GM12892 (cell line): ENCODE measurements around the gene TMEM213.

Experiments used
- POLR2A ChIP-seq: IDR thresholded peaks from 2 replicates; pipeline ENCODE4 v1.6.1; 2011; ENCODE audit warnings: low read depth, low read length, control low read depth
- POLR2AphosphoS5 ChIP-seq: IDR thresholded peaks from 2 replicates; pipeline ENCODE4 v1.6.1; 2011; ENCODE audit warnings: low read depth, low read length, control low read depth
- TAF1 ChIP-seq: IDR thresholded peaks from 2 replicates; pipeline ENCODE4 v1.6.1; 2011; ENCODE audit warnings: low read depth, mild to moderate bottlenecking, control low read depth, low read length, borderline replicate concordance

DNA sequence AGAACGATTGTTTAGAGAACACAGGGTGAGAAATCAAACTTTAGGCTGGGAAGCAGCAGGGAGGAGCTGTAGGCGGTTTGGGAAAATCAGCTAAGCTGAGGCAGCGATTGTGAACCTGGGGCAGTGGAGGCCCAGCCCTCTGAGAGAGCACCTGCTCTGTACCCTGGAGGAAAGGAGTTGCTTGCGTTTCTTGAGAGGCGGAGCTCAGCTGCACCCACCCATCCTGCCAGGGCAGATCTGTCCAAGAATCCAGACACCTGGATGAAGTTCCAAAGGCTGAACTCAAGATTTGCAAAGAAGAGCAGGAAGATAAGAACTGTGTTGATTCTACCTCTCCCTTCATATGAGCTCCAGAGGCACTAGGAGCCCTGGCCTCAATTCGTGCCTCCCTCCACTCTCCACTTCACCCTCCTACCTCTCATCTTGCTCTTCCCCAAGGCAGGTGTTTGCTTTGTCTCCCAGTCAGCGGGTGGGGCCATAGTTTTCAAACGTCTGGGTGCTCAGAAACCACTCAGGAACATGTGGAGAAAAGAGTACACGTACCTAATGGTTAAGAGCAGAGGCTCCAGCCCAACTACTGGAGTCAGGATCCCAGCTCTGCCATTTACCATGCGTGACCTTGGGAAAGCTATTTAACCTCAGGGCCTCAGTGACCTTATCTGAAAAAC is 21.5 kb upstream of the TMEM213 start:
- TF ChIP-seq POLR2AphosphoS5 (no peak), POLR2A (no peak), TAF1 (no peak)
